Heart left ventricle (tissue), 16 donors: Measurements from ENCODE around the gene UBASH3A. TPM values are rescaled to one million over a fixed set of nuclear protein-coding genes. Genes with fewer than 3 reads are reported as not detected.
A peak's percentile ranks its signal among the peaks of the same experiment; 100 is the strongest.

ENCODE experiments used
- ATAC-seq, 4 donors: fragments of 200-7000 bp; cut with Tn5 transposase; one replicate each; pipeline ENCODE4 v1.9.1; 2020 to 2022; ENCODE audit warnings: moderate library complexity in 4 of 4, mild to moderate bottlenecking in 3 of 4, moderate number of reproducible peaks in 1 of 4
- DNase-seq, 5 donors: peaks; one replicate each; pipeline ENCODE4 v3.0.0-alpha.2; 2020
- H3K27ac ChIP-seq, 12 donors: fragments of 200-600 bp; sonication (generic) in 4 of 12; one replicate each; pipeline versions ENCODE4 v1.5.0 to v1.8.0; 2016 to 2022; ENCODE audit warnings: mild to moderate bottlenecking in 2 of 12
- H3K27me3 ChIP-seq, 9 donors: fragments of 200-600 bp; sonication (generic) in 2 of 9; one replicate each; pipeline versions ENCODE4 v1.5.1 to v1.8.0; 2016 to 2022; ENCODE audit warnings: mild to moderate bottlenecking in 3 of 9
- H3K36me3 ChIP-seq, 9 donors: fragments of 200-600 bp; sonication (generic) in 2 of 9; one replicate each; pipeline versions ENCODE4 v1.5.0 to v1.8.0; 2018 to 2022; ENCODE audit warnings: mild to moderate bottlenecking in 2 of 9
- H3K4me1 ChIP-seq, 12 donors: fragments of 200-600 bp; sonication (generic) in 4 of 12; one replicate each; pipeline versions ENCODE4 v1.5.0 to v1.8.0; 2016 to 2022; ENCODE audit warnings: mild to moderate bottlenecking in 3 of 12
- H3K4me3 ChIP-seq, 12 donors: fragments of 200-600 bp; sonication (generic) in 4 of 12; one replicate each; pipeline versions ENCODE4 v1.5.0 to v1.8.0; 2017 to 2022; ENCODE audit warnings: mild to moderate bottlenecking in 9 of 12, moderate library complexity in 4 of 12
- H3K9me3 ChIP-seq, 12 donors: fragments of 200-600 bp; sonication (generic) in 4 of 12; one replicate each; pipeline versions ENCODE4 v1.5.0 to v1.8.0; 2016 to 2022; ENCODE audit warnings: mild to moderate bottlenecking in 1 of 12
- CTCF ChIP-seq, 12 donors: fragments of 200-600 bp; sonication (generic) in 4 of 12; IDR thresholded peaks; one replicate each; pipeline versions ENCODE4 v1.5.0 to v1.8.0; 2018 to 2022; ENCODE audit warnings: antibody characterized with exemption in 12 of 12, mild to moderate bottlenecking in 5 of 12
- POLR2A ChIP-seq, 2 donors: fragments of 450-650 bp; IDR thresholded peaks; one replicate each; pipeline ENCODE4 v1.6.1; 2017; ENCODE audit warnings: antibody characterized with exemption in 2 of 2, mild to moderate bottlenecking in 2 of 2, moderate library complexity in 2 of 2
- WGBS, 4 donors: extraction: QIAGEN DNeasy Blood & Tissue Kit in 2 of 4; methylation state at CpG; one replicate each; pipeline versions ENCODE4 v1.1.5 to v1.1.7; 2013 to 2018; 5-methylcytosine and 5-hydroxymethylcytosine counted together
- intact Hi-C, 10 donors: fragments of 100-400 bp; cut with DNase I; formaldehyde crosslinking; loops; one replicate each; pipeline versions ENCODE4 v1.11.1 to v1.14.2; 2022
- polyA plus RNA-seq, 2 donors: library from polyadenylated mRNA; stranded (reverse); fragments of 200-250 nt; gene quantifications; one replicate each; pipeline ENCODE4 v1.2.3, GENCODE V29; 2013
- total RNA-seq, 9 donors: library from RNA; depleted of rRNA in 2 of 9; stranded (reverse); fragments of >200 nt in 2 of 9; fragmentation: NEBNext Ultra II Directional in 3 of 9; extraction: Animal tissue kit (Norgen Biotek cat#: 25700) in 3 of 9; gene quantifications; one replicate each; pipeline versions ENCODE4 v1.1.0 to v1.2.4, GENCODE V29; 2016 to 2023
- donor health status: ischemic (EF 13 %, LVEDD 7.1; RV severe dilation, severe dysfunction).
- donor health status: healthy with polysubstance abuse.
- donor health status: DM: no; HTN: yes; CAD: no.
- donor health status: DM: no; HTN: no; CAD: no.
- donor health status: ischemic (EF 25% LVEDD 6.9; RV normal size, moderate dysfunction).
- donor health status: ischemic (EF 25% LVEDD 5.7; RV mildly dilated, moderate dysfunction).
- donor health status: healthy.
- donor health status: DM: yes; HTN: yes; CAD: no.
- donor health status: ischemic (EF 35%, LVEDD 5.7; RV mildly dilated, moderate dysfunction).
- donor health status: nonischemic (EF 11% LVEDD 7.7; RV severe dilation, severe dysfunction).
- donor health status: DM: yes; HTN: yes; CAD: no.
- donor health status: PGD.
- donor health status: ischemic (EF 29% LVEDD 5.4; RV normal size, mild dysfunction).
- donor health status: nonischemic (EF 23%, LVEDD 6.1; RV moderate dilation, normal function).

The UBASH3A gene
- total and polyA plus RNA-seq, 11 donors = 0.04 to 2.4 (median 0.47) TPM; not detected in 7

- WGBS, 4 donors = 36 to 61% (median 42%) methylated on average over 1 of the region's 1 CpG
- DNase-seq (no peak), ATAC-seq (no peak)
- Histone ChIP-seq H3K9me3 (peaks cover 0 to 15% (median 4%) of the 10 kb centered on the region in 12 donors), H3K36me3 (no peaks in the 10 kb centered on the region), H3K4me1 (no peaks in the 10 kb centered on the region), H3K4me3 (no peak overlapping the region), H3K27me3 (peaks cover 0 to 4% (median 0%) of the 10 kb centered on the region in 9 donors), H3K27ac (no peak overlapping the region)
- TF ChIP-seq POLR2A (IDR thresholded peaks at IDR 0.05) = no peak
- peak in 10 of 12 donors; percentile 11 to 52 (median 32) for TF ChIP-seq CTCF (IDR thresholded peaks at IDR 0.05)
- intact Hi-C loops = loop anchor here in 1 of 10 donors (5.0 kb wide), 1 partner anchor 234 kb away; no protein-coding TSS in a partner anchor
These were observed 22.2 kb upstream of the UBASH3A start for GRCh38 chr21:42381347-42381984.

GRCh38 chr21:42382915-42383314 lies 20.8 kb upstream of the UBASH3A start:
- ATAC-seq = no peak
- 85 to 94% (median 90%) methylated on average over 4 to 6 of the region's 6 CpGs for WGBS, 4 donors

GRCh38 chr21:42383331-42383730 lies 20.4 kb upstream of the UBASH3A start:
- ATAC-seq = no peak
- no peak overlapping the region for H3K4me3 ChIP-seq
- DNase-seq = no peak
- intact Hi-C loops = loop anchor here in 1 of 10 donors (5.0 kb wide), 1 partner anchor 236 kb away; no protein-coding TSS in a partner anchor
- peaks cover 0 to 15% (median 4%) of the 10 kb centered on the region in 12 donors for H3K9me3 ChIP-seq
- peaks cover 0 to 7% (median 0%) of the 10 kb centered on the region in 9 donors for H3K27me3 ChIP-seq
- TF ChIP-seq CTCF (IDR thresholded peaks at IDR 0.05) (no peak), POLR2A (IDR thresholded peaks at IDR 0.05) (no peak)
- 81 to 88% (median 85%) methylated on average over 6 of the region's 6 CpGs for WGBS, 4 donors
- H3K36me3 ChIP-seq = no peaks in the 10 kb centered on the region
- no peak overlapping the region for H3K27ac ChIP-seq
- no peaks in the 10 kb centered on the region for H3K4me1 ChIP-seq

More at GRCh38 chr21:42382915-42383314, 20.8 kb upstream of the UBASH3A start:
- H3K4me3 ChIP-seq = no peak overlapping the region
- H3K9me3 ChIP-seq = peaks cover 0 to 15% (median 4%) of the 10 kb centered on the region in 12 donors
- TF ChIP-seq POLR2A (IDR thresholded peaks at IDR 0.05) = no peak
- no peak for TF ChIP-seq CTCF (IDR thresholded peaks at IDR 0.05)
- intact Hi-C loops = loop anchor here in 1 of 10 donors (5.0 kb wide), 1 partner anchor 236 kb away; no protein-coding TSS in a partner anchor
- H3K36me3 ChIP-seq = no peaks in the 10 kb centered on the region
- no peaks in the 10 kb centered on the region for H3K4me1 ChIP-seq
- no peak for DNase-seq
- H3K27me3 ChIP-seq = peaks cover 0 to 7% (median 0%) of the 10 kb centered on the region in 9 donors
- no peak overlapping the region for H3K27ac ChIP-seq

GRCh38 chr21:42384156-42384945 lies 19.4 kb upstream of the UBASH3A start:
- peaks cover 0 to 6% (median 0%) of the 10 kb centered on the region in 12 donors for H3K4me1 ChIP-seq
- DNase-seq (no peak), ATAC-seq (no peak)
- H3K36me3 ChIP-seq = no peaks in the 10 kb centered on the region
- H3K9me3 ChIP-seq = peaks cover 0 to 15% (median 4%) of the 10 kb centered on the region in 12 donors
- TF ChIP-seq POLR2A (IDR thresholded peaks at IDR 0.05) = no peak
- no peak for TF ChIP-seq CTCF (IDR thresholded peaks at IDR 0.05)
- H3K4me3 ChIP-seq = no peak overlapping the region
- intact Hi-C loops = loop anchor here in 1 of 10 donors (5.0 kb wide), 1 partner anchor 237 kb away; no protein-coding TSS in a partner anchor
- 71 to 81% (median 78%) methylated on average over 8 of the region's 8 CpGs for WGBS, 4 donors
- no peak overlapping the region for H3K27ac ChIP-seq
- peaks cover 0 to 11% (median 0%) of the 10 kb centered on the region in 9 donors for H3K27me3 ChIP-seq
